Left cardiac atrium (tissue), 4 donors: Measurements from ENCODE around the gene PACS2. TPM values are rescaled to one million over a fixed set of nuclear protein-coding genes. Genes with fewer than 3 reads are reported as not detected.

ENCODE experiments used
- ATAC-seq, 2 donors: fragments of 200-7000 bp; cut with Tn5 transposase; one replicate each; pipeline ENCODE4 v1.9.1; 2020; ENCODE audit warnings: mild to moderate bottlenecking in 2 of 2, moderate library complexity in 2 of 2
- DNase-seq: peaks from one replicate; pipeline ENCODE4 v3.0.0-alpha.2; 2020
- intact Hi-C, 2 donors: fragments of 100-400 bp; cut with DNase I; formaldehyde crosslinking; loops; one replicate each; pipeline versions ENCODE4 v1.14.1 to v1.15.1; 2022 to 2023
- total RNA-seq, 2 donors: library from RNA; stranded (reverse); fragmentation: NEBNext Ultra II Directional; extraction: Animal tissue kit (Norgen Biotek cat#: 25700); gene quantifications; one replicate each; pipeline ENCODE4 v1.2.1, GENCODE V29; 2021
- donor health status: DM: no; HTN: yes; CAD: no.
- donor health status: DM: no; HTN: yes; CAD: no; lungs with severe emphysema.
- donor health status: DM: yes; HTN: yes; CAD: no.
- donor health status: Dilated cardiomyopathy.

PACS2 gene
- total RNA-seq, 2 donors from 2014 or later = 53.4 to 55.8 TPM

DNA sequence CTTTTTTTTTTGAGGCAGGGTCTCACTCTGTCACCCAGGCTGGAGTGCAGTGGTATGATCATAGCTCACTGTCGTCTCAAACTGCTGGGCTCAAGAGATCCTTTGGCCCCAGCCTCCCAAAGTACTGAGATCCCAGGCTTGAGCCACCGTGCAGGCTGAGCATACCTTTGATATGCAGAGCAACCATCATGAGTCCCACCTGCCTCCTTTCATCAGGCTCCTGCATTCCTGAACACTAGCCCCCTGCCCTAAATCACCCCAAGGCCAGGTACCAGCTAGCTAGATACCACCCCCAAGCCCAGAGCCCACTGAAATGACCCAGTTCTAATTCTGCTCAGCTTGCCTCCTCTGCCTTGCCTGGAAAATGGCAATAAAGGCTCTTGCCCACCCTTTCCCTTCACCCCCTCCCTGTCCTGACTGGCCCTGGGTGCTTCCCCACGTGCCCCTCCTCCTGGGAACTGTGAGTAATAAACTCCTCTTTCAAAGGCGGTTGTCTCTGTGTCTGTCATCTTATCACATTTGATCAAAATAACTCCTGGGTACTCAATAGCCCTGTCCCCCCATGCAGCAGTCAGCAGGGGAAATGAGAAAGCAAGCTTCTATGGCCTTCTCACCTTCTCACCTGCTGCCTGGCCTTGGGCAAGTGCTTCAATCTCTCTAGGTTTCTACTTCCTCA, 7.4 kb upstream of the PACS2 start:
- intact Hi-C loops = no loop called here
- DNase-seq (no peak), ATAC-seq (no peak)

GRCh38 chr14:105309371-105309770, 5.2 kb upstream of the PACS2 start:
- ATAC-seq = no peak
- no peak for DNase-seq
- intact Hi-C loops = no loop called here

GRCh38 chr14:105311838-105312237, 2.7 kb upstream of the PACS2 start:
- ATAC-seq = no peak

GRCh38 chr14:105312973-105313372, 1.6 kb upstream of the PACS2 start:
- ATAC-seq (no peak), DNase-seq (no peak)
- intact Hi-C loops = no loop called here

More at GRCh38 chr14:105311838-105312237, 2.7 kb upstream of the PACS2 start:
- DNase-seq = no peak
- intact Hi-C loops = no loop called here

DNA sequence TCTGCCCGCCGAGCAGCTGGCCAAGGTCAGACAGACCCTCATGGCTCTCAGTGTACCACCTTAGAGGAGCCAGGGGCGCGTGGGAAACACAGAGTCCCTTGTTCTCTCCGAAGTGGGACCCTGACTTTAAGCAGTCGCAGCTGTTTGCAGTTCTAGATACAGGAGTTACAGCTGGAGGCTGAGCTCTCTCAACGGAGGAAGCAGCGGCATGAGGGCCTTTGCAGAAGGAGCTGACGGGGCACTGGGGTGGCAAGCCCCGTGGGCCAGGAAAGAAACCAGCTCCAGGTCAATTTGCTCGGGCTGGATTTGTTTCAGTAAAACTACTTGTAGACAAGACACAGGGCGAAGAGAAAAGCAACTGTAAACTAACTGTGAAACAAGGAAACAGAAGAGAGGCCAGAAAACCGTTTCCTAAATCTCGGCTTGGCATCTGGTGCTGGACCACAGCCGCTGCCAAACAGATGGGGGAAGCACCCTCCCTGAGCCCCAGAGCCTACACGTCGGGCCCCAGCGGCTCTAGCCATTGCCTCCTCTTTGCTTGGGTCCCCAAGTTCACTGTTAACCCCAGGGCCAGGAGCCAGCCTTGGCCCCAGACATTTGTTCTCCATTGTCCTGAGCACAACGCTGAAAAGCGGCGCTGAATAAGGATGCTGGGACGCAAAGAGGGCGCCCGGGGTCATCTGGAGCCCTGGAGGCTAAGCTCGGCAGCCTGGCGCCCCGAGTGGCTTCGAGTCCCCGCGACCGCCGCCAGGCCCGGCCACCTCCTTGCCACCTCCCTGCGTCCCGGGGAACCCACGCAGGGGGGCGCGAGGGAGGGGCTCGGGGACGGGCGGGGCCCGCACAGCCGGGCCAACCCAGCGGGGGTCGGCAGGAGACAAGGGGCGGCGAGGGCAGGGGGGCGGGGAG, 914 bp upstream of the PACS2 start:
- peak; percentile 18 to 35 for ATAC-seq
- intact Hi-C loops = no loop called here
- peak; percentile 59 for DNase-seq

DNA sequence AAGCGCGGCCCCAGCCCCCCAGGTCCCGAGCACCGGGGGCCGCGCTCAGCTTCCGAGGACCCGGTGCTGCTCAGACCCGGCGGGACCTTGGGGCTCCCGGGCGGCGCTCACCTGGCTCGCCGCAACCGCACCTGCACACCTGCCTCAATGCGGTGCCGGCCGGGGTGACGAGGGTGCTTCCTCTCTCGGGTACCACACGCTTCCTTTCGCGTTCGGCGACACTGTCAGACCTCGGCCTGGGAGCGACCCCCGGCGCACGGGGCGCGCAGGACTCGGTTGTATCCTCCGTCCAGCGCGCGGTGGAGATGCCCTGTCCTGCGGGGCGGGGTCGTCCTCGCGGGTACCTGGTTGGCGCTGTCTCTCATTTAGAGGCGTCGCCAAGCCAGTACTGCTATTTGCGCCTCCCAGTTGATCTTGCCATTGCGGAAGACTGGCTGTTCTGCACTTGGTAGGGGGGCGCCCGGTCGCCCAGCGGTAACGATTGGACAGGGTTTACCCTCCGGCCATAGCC, 718 bp downstream of the PACS2 start:
- DNase-seq = no peak
- peak; percentile 3 to 11 for ATAC-seq
- intact Hi-C loops = no loop called here

DNA sequence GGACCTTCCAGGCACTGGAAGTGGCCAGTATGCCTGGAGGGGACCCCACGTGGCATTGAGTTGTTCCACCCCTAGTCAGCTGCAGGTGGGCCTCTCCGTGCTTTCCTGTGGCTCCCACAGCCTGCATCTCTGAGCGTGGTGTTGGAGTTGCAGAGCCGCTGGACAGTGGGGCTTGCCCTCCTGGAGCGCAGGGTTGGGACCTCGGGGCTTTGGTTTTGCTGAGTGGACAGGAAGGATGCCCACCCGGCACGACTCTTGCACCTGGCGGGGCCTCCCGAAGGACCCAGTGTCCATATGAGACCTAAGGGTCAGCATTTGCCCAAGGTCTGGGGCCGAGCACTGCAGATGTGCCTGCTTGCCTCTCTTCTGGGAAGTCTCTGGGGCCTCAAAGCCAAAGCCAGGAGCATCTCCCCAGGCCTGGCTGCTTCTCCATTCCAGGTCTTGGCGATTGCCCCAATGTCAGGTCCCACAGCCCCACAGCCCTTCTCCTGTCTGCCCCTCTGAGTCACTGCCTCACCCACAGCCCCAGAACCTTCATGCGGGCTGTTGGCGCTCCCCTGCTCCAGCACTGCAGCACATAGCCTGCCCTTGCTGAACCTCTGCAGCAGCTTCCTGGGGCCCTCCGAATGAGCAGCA, 1.5 kb downstream of the PACS2 start:
- intact Hi-C loops = no loop called here
- DNase-seq (no peak), ATAC-seq (no peak)

- no peak for DNase-seq
- intact Hi-C loops = no loop called here
- no peak for ATAC-seq
Measured at GRCh38 chr14:105316577-105316941, 2.0 kb downstream of the PACS2 start.

DNA sequence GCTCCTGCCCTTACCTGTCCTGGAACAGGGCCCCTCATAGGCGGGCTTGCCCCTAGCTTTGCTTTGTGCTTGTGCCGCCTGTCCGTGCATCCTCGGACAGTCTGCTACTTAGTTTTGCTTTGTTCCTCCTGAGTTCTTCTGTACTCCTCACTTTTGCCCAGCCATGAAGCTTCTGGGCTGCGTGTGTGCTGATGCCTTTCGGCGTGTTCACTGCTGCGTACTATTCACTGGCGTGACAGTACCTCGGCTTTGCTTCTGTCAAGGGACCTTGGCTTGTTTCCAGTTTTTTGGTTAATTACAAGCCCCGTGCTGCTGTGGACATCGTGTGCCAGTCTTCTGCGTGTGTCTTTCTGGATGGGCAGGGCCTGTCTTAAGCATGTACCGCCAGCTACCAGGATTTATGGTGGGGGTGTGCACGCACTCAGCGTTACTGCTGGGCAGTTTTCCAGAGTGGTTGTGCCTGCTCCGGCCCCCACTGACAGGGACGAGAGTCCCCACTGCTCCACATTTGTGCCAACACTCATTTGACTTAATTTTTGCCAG, 2.5 kb downstream of the PACS2 start:
- intact Hi-C loops = no loop called here
- ATAC-seq = no peak
- no peak for DNase-seq

DNA sequence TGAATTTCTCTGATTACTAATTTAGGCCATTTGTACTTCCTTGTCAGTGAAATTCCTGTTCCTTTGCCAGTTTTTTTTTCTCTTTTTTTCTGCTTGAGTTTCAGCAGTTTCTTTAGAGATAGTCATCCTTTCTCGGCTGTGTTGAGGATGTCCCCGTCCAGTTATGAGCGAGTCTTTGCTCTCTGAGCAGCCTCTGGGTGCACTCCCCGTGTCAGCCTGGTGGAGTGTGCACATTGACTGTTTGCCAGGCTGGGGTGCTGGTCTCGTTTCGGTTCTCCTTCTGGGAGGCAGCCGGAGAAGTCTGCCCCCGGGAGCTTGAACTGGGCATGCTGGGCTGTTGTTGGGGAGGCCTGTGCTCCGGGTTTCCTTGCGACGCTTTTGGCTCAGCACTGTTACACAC, 3.0 kb downstream of the PACS2 start:
- ATAC-seq (peak in 1 of 2 donors; percentile 11), DNase-seq (no peak)
- intact Hi-C loops = no loop called here

GRCh38 chr14:105322791-105323556, 8.4 kb downstream of the PACS2 start:
- DNase-seq (no peak), ATAC-seq (peak; percentile 14 to 24)
- intact Hi-C loops = no loop called here

DNA sequence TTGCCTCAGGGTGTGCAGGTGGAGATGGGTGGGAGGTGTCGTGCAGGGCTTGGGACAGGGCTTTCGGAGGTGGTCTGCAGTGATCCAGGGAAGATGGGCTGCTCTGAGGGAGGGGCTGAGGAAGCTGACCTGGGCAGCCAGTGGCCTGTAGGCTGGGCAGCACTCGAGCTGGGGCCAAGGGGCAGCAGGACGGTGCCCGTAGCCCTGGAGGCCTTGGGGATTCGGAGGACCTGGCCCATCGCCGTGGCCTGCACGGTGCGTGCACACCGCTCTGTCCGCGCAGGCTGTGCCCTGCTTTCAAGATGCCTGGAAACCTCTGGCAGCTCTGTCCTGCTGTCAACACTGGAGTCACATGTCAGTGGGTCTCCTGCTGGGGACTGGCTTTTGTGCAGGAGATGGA, 9.1 kb downstream of the PACS2 start:
- ATAC-seq (peak in 1 of 2 donors; percentile 7), DNase-seq (no peak)
- intact Hi-C loops = no loop called here

DNA sequence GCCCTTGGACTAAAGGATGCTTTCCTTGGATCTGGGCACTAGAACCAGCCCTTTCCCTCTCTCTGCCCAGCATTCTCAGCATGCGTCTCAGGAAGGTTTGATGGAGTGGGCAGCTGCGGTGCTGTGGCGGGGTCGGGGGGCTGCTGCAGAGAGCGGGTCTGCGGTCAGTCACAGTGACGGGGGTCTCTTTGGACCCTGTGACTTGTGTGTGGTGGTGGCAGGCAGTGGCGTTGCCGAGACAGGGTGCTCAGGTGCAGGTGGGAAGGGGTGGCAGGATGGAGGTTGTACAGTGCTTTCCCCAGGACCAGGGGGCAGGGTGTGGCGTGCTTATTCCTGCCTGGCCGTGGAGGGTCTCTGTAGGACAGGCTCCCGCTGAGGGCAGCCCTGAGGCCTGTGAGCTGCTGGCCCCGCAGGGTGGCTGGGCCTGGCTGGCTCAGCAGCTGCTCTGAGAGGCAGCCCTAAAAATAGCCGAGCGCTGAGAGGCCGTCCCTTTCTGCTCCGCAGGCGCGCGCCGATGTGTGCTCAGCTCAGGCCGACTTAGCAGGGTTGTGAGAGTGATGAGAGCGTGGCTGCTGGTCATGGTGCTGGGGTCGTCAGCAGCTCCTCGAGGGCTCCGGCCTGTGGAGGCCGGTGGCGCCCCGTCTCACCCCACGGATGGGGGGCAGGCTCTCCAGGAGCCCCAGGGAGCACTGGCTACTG, 9.7 kb downstream of the PACS2 start:
- intact Hi-C loops = no loop called here
- DNase-seq (peak; percentile 51), ATAC-seq (peak; percentile 80 to 88)

GRCh38 chr14:105324871-105325270, 10.3 kb downstream of the PACS2 start:
- intact Hi-C loops = no loop called here

GRCh38 chr14:105325303-105325702, 10.8 kb downstream of the PACS2 start:
- no peak for DNase-seq
- intact Hi-C loops = no loop called here

More at GRCh38 chr14:105324871-105325270, 10.3 kb downstream of the PACS2 start:
- ATAC-seq = no peak
- DNase-seq = no peak

GRCh38 chr14:105325716-105326567, 11.4 kb downstream of the PACS2 start:
- DNase-seq = no peak
- intact Hi-C loops = loop anchor here in 1 of 2 donors (2.0 kb wide), 1 partner anchor 31 kb away; no protein-coding TSS in a partner anchor
- ATAC-seq = no peak

More at GRCh38 chr14:105325303-105325702, 10.8 kb downstream of the PACS2 start:
- ATAC-seq = no peak

GRCh38 chr14:105326568-105326867, 12.0 kb downstream of the PACS2 start:
- intact Hi-C loops = loop anchor here in 1 of 2 donors (2.0 kb wide), 1 partner anchor 32 kb away; no protein-coding TSS in a partner anchor
- ATAC-seq (no peak), DNase-seq (no peak)
